Naive thymus-derived CD4-positive, alpha-beta T cell (primary cell): ENCODE measurements around the gene SIN3A. TPM values are rescaled to one million over a fixed set of nuclear protein-coding genes. Genes with fewer than 3 reads are reported as not detected.
A peak's percentile ranks its signal among the peaks of the same experiment; 100 is the strongest.
"Not testable (repeated sequence)": the region's sequence is repeated elsewhere in the genome, so short reads cannot be mapped to it uniquely, and the experiment has no call there.

Experiments
- ATAC-seq: fragments of 150-1000 bp; cut with Tn5 transposase; 2 replicates; pipeline ENCODE4 v1.10.0; 2021; ENCODE audit warnings: mild to moderate bottlenecking, moderate library complexity
- CTCF ChIA-PET: fragments of 350-600 bp; sonication (Branson Sonifier 250); formaldehyde crosslinking; loops from one replicate; lab custom pipeline; 2021; ENCODE audit warnings: antibody characterized with exemption; lab: Charles Lee
- POLR2A ChIA-PET: fragments of 350-600 bp; sonication (Branson Sonifier 250); formaldehyde crosslinking; loops from one replicate; lab custom pipeline; 2021; ENCODE audit warnings: antibody characterized with exemption, inconsistent platforms; lab: Charles Lee
- DNase-seq, 9 donors: peaks; one replicate each; pipeline versions ENCODE4 v3.0.0 to v3.0.0-alpha.2; 2020 to 2022; ENCODE audit warnings: mixed read lengths in 1 of 9
- H3K27ac ChIP-seq: one replicate; pipeline ENCODE4 v1.7.0; 2013; ENCODE audit warnings: mild to moderate bottlenecking, low read depth, low read length, moderate library complexity
- H3K27me3 ChIP-seq, 2 donors: one replicate each; pipeline ENCODE4 v1.7.0; 2013; ENCODE audit warnings: low read length in 2 of 2, mild to moderate bottlenecking in 2 of 2, moderate library complexity in 2 of 2; ENCODE audit not compliant: control insufficient read depth in 2 of 2, insufficient read depth in 2 of 2
- H3K36me3 ChIP-seq, 3 experiments: 1 replicate in 2 of 3; 2 replicates in 1 of 3; pipeline ENCODE4 v1.7.0; 2013; ENCODE audit warnings: low read length in 3 of 3, mild to moderate bottlenecking in 3 of 3, moderate library complexity in 1 of 3; ENCODE audit not compliant: insufficient read depth in 3 of 3, control insufficient read depth in 2 of 3
- H3K4me1 ChIP-seq, 2 donors: one replicate each; pipeline ENCODE4 v1.7.0; 2013; ENCODE audit warnings: low read length in 2 of 2, mild to moderate bottlenecking in 2 of 2, moderate library complexity in 1 of 2; ENCODE audit not compliant: control insufficient read depth in 2 of 2, insufficient read depth in 2 of 2
- H3K4me3 ChIP-seq: 2 replicates; pipeline ENCODE4 v1.7.0; 2013; ENCODE audit warnings: mild to moderate bottlenecking, low read length
- H3K9me3 ChIP-seq, 3 experiments: 1 replicate in 2 of 3; 2 replicates in 1 of 3; pipeline ENCODE4 v1.7.0; 2013; ENCODE audit warnings: low read length in 3 of 3; ENCODE audit not compliant: control insufficient read depth in 2 of 3
- H3K27ac Mint-ChIP-seq, 9 donors: one replicate each; pipeline ENCODE4 v1.8.0; 2020 to 2022; ENCODE audit warnings: mixed read lengths in 9 of 9, mild to moderate bottlenecking in 8 of 9, moderate library complexity in 5 of 9, inconsistent platforms in 2 of 9
- H3K27me3 Mint-ChIP-seq, 5 donors: one replicate each; pipeline ENCODE4 v1.8.0; 2021 to 2022; ENCODE audit warnings: mixed read lengths in 5 of 5, mild to moderate bottlenecking in 1 of 5
- H3K36me3 Mint-ChIP-seq, 5 donors: one replicate each; pipeline ENCODE4 v1.8.0; 2020 to 2022; ENCODE audit warnings: mixed read lengths in 5 of 5, mild to moderate bottlenecking in 3 of 5, inconsistent platforms in 1 of 5
- H3K4me1 Mint-ChIP-seq, 7 donors: one replicate each; pipeline ENCODE4 v1.8.0; 2020 to 2022; ENCODE audit warnings: mixed read lengths in 7 of 7, mild to moderate bottlenecking in 3 of 7, inconsistent platforms in 1 of 7
- H3K4me3 Mint-ChIP-seq, 10 donors: one replicate each; pipeline ENCODE4 v1.8.0; 2020 to 2022; ENCODE audit warnings: mild to moderate bottlenecking in 10 of 10, mixed read lengths in 10 of 10, moderate library complexity in 6 of 10, inconsistent platforms in 2 of 10
- H3K9me3 Mint-ChIP-seq, 11 donors: one replicate each; pipeline ENCODE4 v1.8.0; 2020 to 2022; ENCODE audit warnings: mixed read lengths in 11 of 11, mild to moderate bottlenecking in 4 of 11, inconsistent platforms in 1 of 11, moderate library complexity in 1 of 11
- intact Hi-C, 2 donors: fragments of 100-400 bp; cut with micrococcal nuclease; formaldehyde crosslinking; loops; one replicate each; pipeline ENCODE4 v1.15.1; 2023
- polyA plus RNA-seq, 2 donors: library from polyadenylated mRNA; unstranded; fragments of 300-500 nt; fragmentation: Illumina TruSeq; gene quantifications; one replicate each; pipeline ENCODE4 v1.2.3, GENCODE V29; 2021
- total RNA-seq, 6 experiments: library from RNA in 5 of 6; stranded (reverse) in 5 of 6; gene quantifications; 1 replicate in 5 of 6; 2 replicates in 1 of 6; pipeline ENCODE4 v1.2.3 and lab custom pipeline; 2021 to 2026

SIN3A gene
- total and polyA plus RNA-seq, 7 experiments from 2014 or later = 18.0 to 139 (median 120) TPM

DNA sequence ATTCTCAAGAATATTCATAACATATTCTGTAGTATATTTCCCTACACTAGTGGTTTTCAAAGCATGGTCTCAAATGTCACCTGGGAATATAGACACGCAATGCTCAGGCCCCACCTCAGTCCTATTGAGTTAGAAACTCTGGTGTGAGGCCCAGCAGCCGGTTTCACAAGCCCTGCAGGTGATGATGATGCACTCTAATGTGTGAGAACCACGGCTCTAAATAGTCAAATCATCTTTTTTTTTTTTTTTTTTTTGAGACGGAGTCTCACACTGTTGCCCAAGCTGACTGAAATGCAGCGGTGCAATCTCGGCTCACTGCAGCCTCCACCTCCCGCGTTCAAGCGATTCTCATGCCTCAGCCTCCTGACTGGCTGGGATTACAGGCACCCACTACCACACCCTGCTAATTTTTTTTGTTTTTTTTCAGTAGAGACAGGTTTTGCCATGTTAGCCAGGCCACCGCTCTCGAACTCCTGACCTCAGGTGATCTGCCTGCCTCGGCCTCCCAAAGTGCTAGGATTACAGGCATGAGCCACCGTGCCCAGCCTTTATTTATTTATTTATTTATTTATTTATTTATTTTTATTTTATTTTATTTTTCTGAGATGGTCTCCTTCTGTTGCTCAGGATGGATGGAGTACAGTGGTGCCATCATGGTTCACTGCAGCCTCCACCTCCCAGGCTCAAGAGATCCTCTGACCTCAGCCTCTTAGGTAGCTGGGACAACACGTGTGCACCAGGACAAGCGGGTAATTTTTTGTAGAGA is 117.7 kb downstream of the SIN3A start:
- H3K27me3 Mint-ChIP-seq, H3K36me3 ChIP-seq, DNase-seq, H3K27ac ChIP-seq, H3K27ac Mint-ChIP-seq, H3K36me3 Mint-ChIP-seq, H3K4me3 ChIP-seq, H3K27me3 ChIP-seq, POLR2A ChIA-PET, intact Hi-C loops, H3K9me3 Mint-ChIP-seq, H3K9me3 ChIP-seq: not testable (repeated sequence)
- ATAC-seq = peak; percentile 51
- Mint-ChIP-seq H3K4me1 (peaks cover 15 to 27% (median 18%) of the 10 kb centered on the region in 7 donors), H3K4me3 (peak overlapping the region in 1 of 10 donors; percentile 25)
- CTCF ChIA-PET = interaction anchor here (2.1 kb wide), 1 partner anchor 35 kb away, joined by 9 read pairs; the partner anchor contains the start of gene MAN2C1
- H3K4me1 ChIP-seq = peaks cover 7 to 11% of the 10 kb centered on the region in 2 donors

DNA sequence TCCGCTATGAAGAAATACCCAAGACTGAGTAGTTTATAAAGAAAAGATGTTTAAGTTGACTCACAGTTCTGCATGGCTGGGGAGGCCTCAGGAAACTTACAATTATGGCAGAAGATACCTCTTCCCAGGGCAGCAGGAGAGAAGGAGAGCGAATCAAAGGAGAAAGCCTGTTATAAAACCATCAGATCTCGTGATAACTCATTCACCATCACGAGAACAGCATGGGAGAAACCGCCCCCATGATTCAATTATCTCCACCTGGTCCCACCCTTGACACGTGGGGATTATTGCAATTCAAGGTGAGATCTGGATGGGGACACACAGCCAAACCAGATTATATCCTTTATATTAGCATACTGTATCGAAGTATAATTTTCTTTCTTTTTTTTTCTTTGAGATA is 119.4 kb downstream of the SIN3A start:
- H3K9me3 ChIP-seq, H3K4me3 ChIP-seq, H3K4me3 Mint-ChIP-seq, ATAC-seq, H3K27ac Mint-ChIP-seq, CTCF ChIA-PET, intact Hi-C loops, POLR2A ChIA-PET, H3K27me3 ChIP-seq, H3K27ac ChIP-seq, H3K27me3 Mint-ChIP-seq, H3K9me3 Mint-ChIP-seq, DNase-seq, H3K36me3 ChIP-seq, H3K36me3 Mint-ChIP-seq: not testable (repeated sequence)
- H3K4me1 Mint-ChIP-seq = peaks cover 12 to 22% (median 18%) of the 10 kb centered on the region in 7 donors
- peaks cover 7 to 11% of the 10 kb centered on the region in 2 donors for H3K4me1 ChIP-seq

- no peak for ATAC-seq
- H3K4me3 ChIP-seq = no peak overlapping the region
- no peak overlapping the region for H3K27ac Mint-ChIP-seq
- DNase-seq = no peak
- no peaks in the 10 kb centered on the region for H3K9me3 Mint-ChIP-seq
- CTCF ChIA-PET = interaction anchor here (0.7 kb wide), 1 partner anchor 1369 kb away, joined by 3 read pairs; no protein-coding TSS in a partner anchor
- intact Hi-C loops = no loop called here
- POLR2A ChIA-PET = interaction anchor here (0.6 kb wide), 1 partner anchor 18 kb away, joined by 3 read pairs; the partner anchor contains the start of gene NEIL1
- H3K4me1 Mint-ChIP-seq = peaks cover 0 to under 1% (median 0%) of the 10 kb centered on the region in 7 donors
- H3K9me3 ChIP-seq = no peaks in the 10 kb centered on the region
- no peak overlapping the region for H3K27ac ChIP-seq
- H3K4me1 ChIP-seq = no peaks in the 10 kb centered on the region
- H3K4me3 Mint-ChIP-seq = no peak overlapping the region
- peaks cover 0 to 3% (median 0%) of the 10 kb centered on the region in 5 donors for H3K27me3 Mint-ChIP-seq
- no peaks in the 10 kb centered on the region for H3K36me3 ChIP-seq
- H3K36me3 Mint-ChIP-seq = no peaks in the 10 kb centered on the region
- H3K27me3 ChIP-seq = no peaks in the 10 kb centered on the region
These were observed 121.9 kb downstream of the SIN3A start for GRCh38 chr15:75329571-75329970.

- intact Hi-C loops = no loop called here
- H3K27ac Mint-ChIP-seq = no peak overlapping the region
- no peak overlapping the region for H3K4me3 ChIP-seq
- H3K27ac ChIP-seq = no peak overlapping the region
- no peaks in the 10 kb centered on the region for H3K4me1 ChIP-seq
- H3K4me1 Mint-ChIP-seq = no peaks in the 10 kb centered on the region
- no peaks in the 10 kb centered on the region for H3K9me3 Mint-ChIP-seq
- DNase-seq = no peak
- H3K27me3 Mint-ChIP-seq = peaks cover 0 to 8% (median 0%) of the 10 kb centered on the region in 5 donors
- ChIA-PET CTCF (no interaction called here), POLR2A (no interaction called here)
- no peaks in the 10 kb centered on the region for H3K9me3 ChIP-seq
- H3K4me3 Mint-ChIP-seq = no peak overlapping the region
- H3K36me3 ChIP-seq = no peaks in the 10 kb centered on the region
- no peaks in the 10 kb centered on the region for H3K27me3 ChIP-seq
- no peaks in the 10 kb centered on the region for H3K36me3 Mint-ChIP-seq
- ATAC-seq = no peak
These were observed 122.8 kb downstream of the SIN3A start for GRCh38 chr15:75328493-75329314.

GRCh38 chr15:75327491-75327890 is 124.0 kb downstream of the SIN3A start:
- Mint-ChIP-seq H3K27me3 (peaks cover 0 to 8% (median 0%) of the 10 kb centered on the region in 5 donors), H3K9me3 (no peaks in the 10 kb centered on the region), H3K4me3 (no peak overlapping the region), H3K4me1 (no peaks in the 10 kb centered on the region), H3K27ac (no peak overlapping the region), H3K36me3 (no peaks in the 10 kb centered on the region)
- no peaks in the 10 kb centered on the region for H3K36me3 ChIP-seq
- no peak overlapping the region for H3K27ac ChIP-seq
- DNase-seq = no peak
- H3K9me3 ChIP-seq = no peaks in the 10 kb centered on the region
- H3K4me1 ChIP-seq = no peaks in the 10 kb centered on the region
- no peak for ATAC-seq
- ChIA-PET CTCF (no interaction called here), POLR2A (interaction anchor here (0.7 kb wide), 1 partner anchor 32 kb away, joined by 3 read pairs; no protein-coding TSS in a partner anchor)
- no peak overlapping the region for H3K4me3 ChIP-seq
- H3K27me3 ChIP-seq = no peaks in the 10 kb centered on the region
- intact Hi-C loops = no loop called here

- ATAC-seq = no peak
- Mint-ChIP-seq H3K27me3 (peaks cover 0 to 7% (median 0%) of the 10 kb centered on the region in 5 donors), H3K4me3 (no peak overlapping the region)
These were observed 124.5 kb downstream of the SIN3A start for GRCh38 chr15:75327005-75327404.

More at GRCh38 chr15:75327005-75327404, 124.5 kb downstream of the SIN3A start:
- no peak overlapping the region for H3K27ac ChIP-seq
- POLR2A ChIA-PET = no interaction called here
- no peaks in the 10 kb centered on the region for H3K27me3 ChIP-seq
- no peak for DNase-seq
- CTCF ChIA-PET = no interaction called here
- H3K9me3 ChIP-seq = no peaks in the 10 kb centered on the region
- Mint-ChIP-seq H3K27ac (no peak overlapping the region), H3K36me3 (no peaks in the 10 kb centered on the region), H3K9me3 (no peaks in the 10 kb centered on the region), H3K4me1 (no peaks in the 10 kb centered on the region)
- no peaks in the 10 kb centered on the region for H3K36me3 ChIP-seq
- intact Hi-C loops = no loop called here
- no peaks in the 10 kb centered on the region for H3K4me1 ChIP-seq
- no peak overlapping the region for H3K4me3 ChIP-seq
